ENCODE data around the gene SYTL3.
"Not testable (repeated sequence)": the region's sequence is repeated elsewhere in the genome, so short reads cannot be mapped to it uniquely, and the experiment has no call there.

The SYTL3 gene, protein sequence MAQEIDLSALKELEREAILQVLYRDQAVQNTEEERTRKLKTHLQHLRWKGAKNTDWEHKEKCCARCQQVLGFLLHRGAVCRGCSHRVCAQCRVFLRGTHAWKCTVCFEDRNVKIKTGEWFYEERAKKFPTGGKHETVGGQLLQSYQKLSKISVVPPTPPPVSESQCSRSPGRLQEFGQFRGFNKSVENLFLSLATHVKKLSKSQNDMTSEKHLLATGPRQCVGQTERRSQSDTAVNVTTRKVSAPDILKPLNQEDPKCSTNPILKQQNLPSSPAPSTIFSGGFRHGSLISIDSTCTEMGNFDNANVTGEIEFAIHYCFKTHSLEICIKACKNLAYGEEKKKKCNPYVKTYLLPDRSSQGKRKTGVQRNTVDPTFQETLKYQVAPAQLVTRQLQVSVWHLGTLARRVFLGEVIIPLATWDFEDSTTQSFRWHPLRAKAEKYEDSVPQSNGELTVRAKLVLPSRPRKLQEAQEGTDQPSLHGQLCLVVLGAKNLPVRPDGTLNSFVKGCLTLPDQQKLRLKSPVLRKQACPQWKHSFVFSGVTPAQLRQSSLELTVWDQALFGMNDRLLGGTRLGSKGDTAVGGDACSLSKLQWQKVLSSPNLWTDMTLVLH

DNA sequence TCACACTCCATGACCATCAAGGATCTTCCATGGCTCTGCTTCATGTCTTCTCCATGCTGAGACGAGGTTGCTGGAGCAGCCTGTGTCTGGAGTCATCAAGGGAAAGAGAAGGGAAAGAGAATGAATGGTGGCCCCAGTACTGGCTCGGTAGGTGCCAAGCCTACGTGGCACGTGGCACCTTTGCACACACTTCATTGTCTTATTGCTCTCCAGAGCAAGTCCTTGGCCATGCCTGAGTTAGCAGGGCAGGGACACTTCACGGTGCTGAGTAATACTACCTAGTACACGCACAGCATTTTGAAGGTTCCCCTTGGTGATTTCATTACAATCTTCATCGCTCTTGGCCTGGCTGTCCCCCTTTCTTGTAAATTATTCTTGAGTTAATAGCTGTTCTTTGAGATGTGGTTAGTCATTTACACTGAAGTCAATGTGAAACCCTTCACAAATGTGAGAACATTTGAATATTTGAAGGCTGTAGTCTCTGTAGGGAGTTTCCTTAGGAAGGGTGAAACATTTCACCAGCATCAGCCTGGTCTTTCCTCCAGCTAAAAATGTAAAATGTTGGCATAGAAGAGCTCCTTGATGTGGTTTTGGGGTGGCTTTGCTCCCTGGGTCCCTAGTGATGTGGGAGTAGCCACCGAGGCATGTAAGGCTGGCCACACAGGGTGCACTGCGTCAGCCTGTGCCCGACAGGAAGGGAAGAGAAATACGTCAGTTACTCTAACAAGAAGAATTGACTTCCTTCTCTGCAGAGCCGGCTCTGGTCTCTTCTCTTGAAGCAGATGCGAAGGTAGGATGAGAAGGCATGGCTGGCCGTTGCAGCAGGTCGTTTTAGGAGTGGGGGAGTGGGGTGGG lies at the start of gene SYTL3:
Gene SYTL3 (plus strand): TSS at position 766 of the 855 bp plus-strand sequence. CDS start 13,215 bp downstream, outside the sequence.
- TF ChIP-seq SUZ12 (IDR thresholded peaks at IDR 0.05; ENCODE audit: extremely low read depth, insufficient read depth, insufficient read length): no peak
- no peak for TF ChIP-seq YY1 (IDR thresholded peaks at IDR 0.05; ENCODE audit: insufficient read depth, insufficient read length)
- no peak for TF ChIP-seq ZNF274 (IDR thresholded peaks at IDR 0.05; ENCODE audit: low read depth, low read length)
- no peaks in the 10 kb centered on the region for H3K9me3 ChIP-seq (ENCODE audit: insufficient read depth, low read length)
- H3K36me3 ChIP-seq (ENCODE audit: insufficient read depth, insufficient read length, low read length): no peaks in the 10 kb centered on the region
- H3K4me3 ChIP-seq (ENCODE audit: insufficient read length, low read depth): no peak within 1 kb of the TSS
- peaks cover 4% of the 10 kb centered on the region for H3K27me3 ChIP-seq (ENCODE audit: insufficient read depth, insufficient read length)
- no peak within 1 kb of the TSS for H3K9ac ChIP-seq (ENCODE audit: insufficient read length, low read depth)
- no peak for DNase-seq (ENCODE audit: low read depth, low spot score)
- no peaks in the 10 kb centered on the region for H3K4me1 ChIP-seq (ENCODE audit: insufficient read depth, insufficient read length)

GRCh38 chr6:158603261-158604047 lies 46.4 kb upstream of the SYTL3 start:
- H3K4me1 ChIP-seq (ENCODE audit: insufficient read depth, insufficient read length): no peaks in the 10 kb centered on the region

GRCh38 chr6:158604048-158604406 lies 45.8 kb upstream of the SYTL3 start:
- H3K27me3 ChIP-seq (ENCODE audit: insufficient read depth, insufficient read length): no peaks in the 10 kb centered on the region
- no peak overlapping the region for H3K4me3 ChIP-seq (ENCODE audit: insufficient read length, low read depth)
- H3K9ac ChIP-seq (ENCODE audit: insufficient read length, low read depth): no peak overlapping the region
- H3K4me1 ChIP-seq (ENCODE audit: insufficient read depth, insufficient read length): no peaks in the 10 kb centered on the region
- TF ChIP-seq ZNF274 (IDR thresholded peaks at IDR 0.05; ENCODE audit: low read depth, low read length) (no peak), SUZ12 (IDR thresholded peaks at IDR 0.05; ENCODE audit: extremely low read depth, insufficient read depth, insufficient read length) (no peak), YY1 (IDR thresholded peaks at IDR 0.05; ENCODE audit: insufficient read depth, insufficient read length) (no peak)
- H3K9me3 ChIP-seq (ENCODE audit: insufficient read depth, low read length): no peaks in the 10 kb centered on the region
- H3K36me3 ChIP-seq (ENCODE audit: insufficient read depth, insufficient read length, low read length): peaks cover 47% of the 10 kb centered on the region
- DNase-seq (ENCODE audit: low read depth, low spot score): no peak

More at GRCh38 chr6:158603261-158604047, 46.4 kb upstream of the SYTL3 start:
- H3K4me3 ChIP-seq (ENCODE audit: insufficient read length, low read depth): no peak overlapping the region
- no peaks in the 10 kb centered on the region for H3K9me3 ChIP-seq (ENCODE audit: insufficient read depth, low read length)
- DNase-seq (ENCODE audit: low read depth, low spot score): no peak
- TF ChIP-seq YY1 (IDR thresholded peaks at IDR 0.05; ENCODE audit: insufficient read depth, insufficient read length) (no peak), SUZ12 (IDR thresholded peaks at IDR 0.05; ENCODE audit: extremely low read depth, insufficient read depth, insufficient read length) (no peak), ZNF274 (IDR thresholded peaks at IDR 0.05; ENCODE audit: low read depth, low read length) (no peak)
- H3K36me3 ChIP-seq (ENCODE audit: insufficient read depth, insufficient read length, low read length): peaks cover 46% of the 10 kb centered on the region
- no peak overlapping the region for H3K9ac ChIP-seq (ENCODE audit: insufficient read length, low read depth)
- H3K27me3 ChIP-seq (ENCODE audit: insufficient read depth, insufficient read length): no peaks in the 10 kb centered on the region

DNA sequence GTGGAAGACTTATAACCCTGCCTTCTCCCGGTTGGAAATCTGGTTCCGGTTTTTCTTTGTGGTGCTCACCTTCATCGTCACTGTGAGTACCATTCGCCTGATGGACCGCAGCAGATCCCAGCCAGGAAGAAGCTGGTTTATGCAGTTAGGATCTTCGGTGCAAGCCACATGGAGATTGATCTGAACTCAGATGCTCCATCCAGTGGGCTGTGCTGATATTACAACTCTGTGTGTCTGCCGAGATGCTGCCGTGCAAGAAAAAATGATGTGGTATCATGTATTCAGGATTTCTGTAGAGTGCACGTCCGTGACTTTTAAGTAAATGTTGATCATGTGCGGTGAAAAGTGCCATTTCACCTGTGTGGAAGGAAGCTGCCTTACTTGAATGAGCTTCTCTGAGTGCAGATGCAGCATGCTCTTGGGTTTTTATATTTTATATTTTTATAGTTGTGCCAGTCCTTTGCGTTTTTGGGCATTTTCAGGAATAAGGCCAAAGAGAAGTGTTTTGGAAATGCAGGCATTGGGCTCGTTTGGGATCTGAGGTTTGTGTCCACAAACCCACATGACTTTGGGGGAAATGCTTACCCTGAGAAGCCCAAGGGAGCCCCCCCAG lies 44.5 kb upstream of the SYTL3 start:
- no peaks in the 10 kb centered on the region for H3K9me3 ChIP-seq (ENCODE audit: insufficient read depth, low read length)
- TF ChIP-seq YY1 (IDR thresholded peaks at IDR 0.05; ENCODE audit: insufficient read depth, insufficient read length): no peak
- no peak for TF ChIP-seq SUZ12 (IDR thresholded peaks at IDR 0.05; ENCODE audit: extremely low read depth, insufficient read depth, insufficient read length)
- no peak for TF ChIP-seq ZNF274 (IDR thresholded peaks at IDR 0.05; ENCODE audit: low read depth, low read length)
- DNase-seq (ENCODE audit: low read depth, low spot score): peak; percentile 57
- H3K4me3 ChIP-seq (ENCODE audit: insufficient read length, low read depth): no peak overlapping the region
- peaks cover 51% of the 10 kb centered on the region for H3K36me3 ChIP-seq (ENCODE audit: insufficient read depth, insufficient read length, low read length)
- no peak overlapping the region for H3K9ac ChIP-seq (ENCODE audit: insufficient read length, low read depth)
- no peaks in the 10 kb centered on the region for H3K27me3 ChIP-seq (ENCODE audit: insufficient read depth, insufficient read length)
- H3K4me1 ChIP-seq (ENCODE audit: insufficient read depth, insufficient read length): no peaks in the 10 kb centered on the region

- H3K9ac ChIP-seq (ENCODE audit: insufficient read length, low read depth); H3K4me1 ChIP-seq (ENCODE audit: insufficient read depth, insufficient read length); H3K9me3 ChIP-seq (ENCODE audit: insufficient read depth, low read length); H3K27me3 ChIP-seq (ENCODE audit: insufficient read depth, insufficient read length); DNase-seq (ENCODE audit: low read depth, low spot score); H3K4me3 ChIP-seq (ENCODE audit: insufficient read length, low read depth): not testable (repeated sequence)
- peaks cover 57% of the 10 kb centered on the region for H3K36me3 ChIP-seq (ENCODE audit: insufficient read depth, insufficient read length, low read length)
Measured at GRCh38 chr6:158606011-158606410, 43.8 kb upstream of the SYTL3 start.

DNA sequence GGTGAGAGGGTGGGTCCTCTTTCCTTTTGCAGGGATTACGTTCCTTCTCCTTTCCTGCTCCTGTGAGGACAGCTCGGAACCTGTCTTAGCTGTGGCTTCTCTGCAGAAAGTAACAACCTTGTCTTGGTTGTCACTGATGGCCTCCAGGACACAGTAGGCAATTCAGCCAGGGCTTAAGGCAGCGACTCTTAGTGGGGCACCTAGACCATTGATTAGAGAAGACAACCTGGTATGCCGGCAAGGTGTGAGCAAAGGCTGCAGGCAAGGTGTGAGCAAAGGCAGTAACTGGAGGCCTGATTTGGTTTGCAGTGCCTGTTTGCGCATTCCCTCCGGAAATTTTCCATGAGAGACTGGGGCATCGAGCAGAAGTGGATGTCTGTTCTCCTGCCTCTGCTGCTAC lies 42.9 kb upstream of the SYTL3 start:
- TF ChIP-seq ZNF274 (IDR thresholded peaks at IDR 0.05; ENCODE audit: low read depth, low read length): no peak
- no peak for TF ChIP-seq SUZ12 (IDR thresholded peaks at IDR 0.05; ENCODE audit: extremely low read depth, insufficient read depth, insufficient read length)
- no peak overlapping the region for H3K4me3 ChIP-seq (ENCODE audit: insufficient read length, low read depth)
- no peak for DNase-seq (ENCODE audit: low read depth, low spot score)
- H3K27me3 ChIP-seq (ENCODE audit: insufficient read depth, insufficient read length): no peaks in the 10 kb centered on the region
- no peaks in the 10 kb centered on the region for H3K4me1 ChIP-seq (ENCODE audit: insufficient read depth, insufficient read length)
- H3K9me3 ChIP-seq (ENCODE audit: insufficient read depth, low read length): no peaks in the 10 kb centered on the region
- H3K36me3 ChIP-seq (ENCODE audit: insufficient read depth, insufficient read length, low read length): peaks cover 60% of the 10 kb centered on the region
- no peak overlapping the region for H3K9ac ChIP-seq (ENCODE audit: insufficient read length, low read depth)

Data from NT2/D1 (cell line).